ENCODE measurements around the gene ADGRV1.

DNA sequence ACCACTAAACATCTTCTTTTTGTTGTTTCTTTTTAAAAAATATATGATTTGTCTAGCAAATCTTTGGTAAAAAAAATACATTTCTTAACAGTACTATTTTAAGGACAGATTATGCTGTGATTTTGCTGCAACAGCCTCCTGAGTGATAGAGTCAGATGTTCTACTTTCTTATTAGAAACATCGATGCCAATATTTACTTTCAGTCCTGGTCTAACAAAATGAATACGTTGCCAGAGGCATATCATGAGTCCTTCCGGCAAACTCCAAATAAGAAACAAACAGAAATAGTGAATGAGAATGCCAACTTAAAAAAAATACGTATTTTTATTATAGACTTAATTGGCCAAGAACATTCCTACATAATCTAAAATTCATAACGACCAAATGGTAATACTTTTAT, 371.5 kb downstream of the ADGRV1 start:
- TF ChIP-seq EZH2 (IDR thresholded peaks at IDR 0.05; ENCODE audit: borderline replicate concordance, low read depth, low read length) = no peak
- TF ChIP-seq TCF7L2 (IDR thresholded peaks at IDR 0.05; ENCODE audit: low read depth, low read length) = no peak
- TF ChIP-seq ZNF274 (IDR thresholded peaks at IDR 0.05; ENCODE audit: borderline replicate concordance, low read depth, low read length) = no peak
- TF ChIP-seq CTCF (IDR thresholded peaks at IDR 0.05 in 2 of 3, conservative IDR thresholded peaks at IDR 0.05 in 1 of 3; ENCODE audit: insufficient read depth in 2 of 3, low read depth in 1 of 3, low read length in 3 of 3) = no peak
- TF ChIP-seq SMARCC2 (IDR thresholded peaks at IDR 0.05; ENCODE audit: low read depth) = no peak

Measured in K562 (cell line).